Heart left ventricle (tissue), 16 donors: ENCODE measurements around the gene RGS6. TPM values are rescaled to one million over a fixed set of nuclear protein-coding genes. Genes with fewer than 3 reads are reported as not detected.

Experiments
- ATAC-seq, 4 donors: fragments of 200-7000 bp; cut with Tn5 transposase; one replicate each; pipeline ENCODE4 v1.9.1; 2020 to 2022; ENCODE audit warnings: moderate library complexity in 4 of 4, mild to moderate bottlenecking in 3 of 4, moderate number of reproducible peaks in 1 of 4
- DNase-seq, 5 donors: peaks; one replicate each; pipeline ENCODE4 v3.0.0-alpha.2; 2020
- H3K27ac ChIP-seq, 12 donors: fragments of 200-600 bp; sonication (generic) in 4 of 12; one replicate each; pipeline versions ENCODE4 v1.5.0 to v1.8.0; 2016 to 2022; ENCODE audit warnings: mild to moderate bottlenecking in 2 of 12
- H3K27me3 ChIP-seq, 9 donors: fragments of 200-600 bp; sonication (generic) in 2 of 9; one replicate each; pipeline versions ENCODE4 v1.5.1 to v1.8.0; 2016 to 2022; ENCODE audit warnings: mild to moderate bottlenecking in 3 of 9
- H3K36me3 ChIP-seq, 9 donors: fragments of 200-600 bp; sonication (generic) in 2 of 9; one replicate each; pipeline versions ENCODE4 v1.5.0 to v1.8.0; 2018 to 2022; ENCODE audit warnings: mild to moderate bottlenecking in 2 of 9
- H3K4me1 ChIP-seq, 12 donors: fragments of 200-600 bp; sonication (generic) in 4 of 12; one replicate each; pipeline versions ENCODE4 v1.5.0 to v1.8.0; 2016 to 2022; ENCODE audit warnings: mild to moderate bottlenecking in 3 of 12
- H3K4me3 ChIP-seq, 12 donors: fragments of 200-600 bp; sonication (generic) in 4 of 12; one replicate each; pipeline versions ENCODE4 v1.5.0 to v1.8.0; 2017 to 2022; ENCODE audit warnings: mild to moderate bottlenecking in 9 of 12, moderate library complexity in 4 of 12
- H3K9me3 ChIP-seq, 12 donors: fragments of 200-600 bp; sonication (generic) in 4 of 12; one replicate each; pipeline versions ENCODE4 v1.5.0 to v1.8.0; 2016 to 2022; ENCODE audit warnings: mild to moderate bottlenecking in 1 of 12
- CTCF ChIP-seq, 12 donors: fragments of 200-600 bp; sonication (generic) in 4 of 12; IDR thresholded peaks; one replicate each; pipeline versions ENCODE4 v1.5.0 to v1.8.0; 2018 to 2022; ENCODE audit warnings: antibody characterized with exemption in 12 of 12, mild to moderate bottlenecking in 5 of 12
- POLR2A ChIP-seq, 2 donors: fragments of 450-650 bp; IDR thresholded peaks; one replicate each; pipeline ENCODE4 v1.6.1; 2017; ENCODE audit warnings: antibody characterized with exemption in 2 of 2, mild to moderate bottlenecking in 2 of 2, moderate library complexity in 2 of 2
- WGBS, 4 donors: extraction: QIAGEN DNeasy Blood & Tissue Kit in 2 of 4; methylation state at CpG; one replicate each; pipeline versions ENCODE4 v1.1.5 to v1.1.7; 2013 to 2018; 5-methylcytosine and 5-hydroxymethylcytosine counted together
- intact Hi-C, 10 donors: fragments of 100-400 bp; cut with DNase I; formaldehyde crosslinking; loops; one replicate each; pipeline versions ENCODE4 v1.11.1 to v1.14.2; 2022
- polyA plus RNA-seq, 2 donors: library from polyadenylated mRNA; stranded (reverse); fragments of 200-250 nt; gene quantifications; one replicate each; pipeline ENCODE4 v1.2.3, GENCODE V29; 2013
- total RNA-seq, 9 donors: library from RNA; depleted of rRNA in 2 of 9; stranded (reverse); fragments of >200 nt in 2 of 9; fragmentation: NEBNext Ultra II Directional in 3 of 9; extraction: Animal tissue kit (Norgen Biotek cat#: 25700) in 3 of 9; gene quantifications; one replicate each; pipeline versions ENCODE4 v1.1.0 to v1.2.4, GENCODE V29; 2016 to 2023
- donor health status: ischemic (EF 13 %, LVEDD 7.1; RV severe dilation, severe dysfunction).
- donor health status: healthy with polysubstance abuse.
- donor health status: DM: no; HTN: yes; CAD: no.
- donor health status: DM: no; HTN: no; CAD: no.
- donor health status: ischemic (EF 25% LVEDD 6.9; RV normal size, moderate dysfunction).
- donor health status: ischemic (EF 25% LVEDD 5.7; RV mildly dilated, moderate dysfunction).
- donor health status: healthy.
- donor health status: DM: yes; HTN: yes; CAD: no.
- donor health status: ischemic (EF 35%, LVEDD 5.7; RV mildly dilated, moderate dysfunction).
- donor health status: nonischemic (EF 11% LVEDD 7.7; RV severe dilation, severe dysfunction).
- donor health status: DM: yes; HTN: yes; CAD: no.
- donor health status: PGD.
- donor health status: ischemic (EF 29% LVEDD 5.4; RV normal size, mild dysfunction).
- donor health status: nonischemic (EF 23%, LVEDD 6.1; RV moderate dilation, normal function).

Gene RGS6
- total and polyA plus RNA-seq, 11 donors, result 1.3 to 25.4 (median 15.1) TPM

- no peaks in the 10 kb centered on the region for H3K9me3 ChIP-seq
- no peak for TF ChIP-seq POLR2A (IDR thresholded peaks at IDR 0.05)
- TF ChIP-seq CTCF (IDR thresholded peaks at IDR 0.05), result no peak
- DNase-seq, result no peak
- H3K27ac ChIP-seq, result no peak overlapping the region
- peaks cover 0 to 11% (median under 1%) of the 10 kb centered on the region in 12 donors for H3K4me1 ChIP-seq
- ATAC-seq, result no peak
- intact Hi-C loops, result no loop called here
- H3K36me3 ChIP-seq, result no peaks in the 10 kb centered on the region
- no peaks in the 10 kb centered on the region for H3K27me3 ChIP-seq
- WGBS, 4 donors, result 74 to 82% (median 80%) methylated on average over 3 of the region's 3 CpGs
- H3K4me3 ChIP-seq, result no peak overlapping the region
These were observed 186.6 kb downstream of the RGS6 start for GRCh38 chr14:72118841-72119240.

GRCh38 chr14:72120315-72120714, 188.1 kb downstream of the RGS6 start:
- Histone ChIP-seq H3K27ac (no peak overlapping the region), H3K4me1 (peaks cover 0 to 15% (median 2%) of the 10 kb centered on the region in 12 donors), H3K9me3 (no peaks in the 10 kb centered on the region), H3K27me3 (no peaks in the 10 kb centered on the region), H3K4me3 (no peak overlapping the region), H3K36me3 (no peaks in the 10 kb centered on the region)
- 90 to 94% (median 92%) methylated on average over 3 of the region's 3 CpGs for WGBS, 4 donors
- intact Hi-C loops, result no loop called here
- TF ChIP-seq POLR2A (IDR thresholded peaks at IDR 0.05) (no peak), CTCF (IDR thresholded peaks at IDR 0.05) (no peak)
- DNase-seq (no peak), ATAC-seq (no peak)

GRCh38 chr14:72123755-72124154, 191.5 kb downstream of the RGS6 start:
- DNase-seq (no peak), ATAC-seq (no peak)
- no peak overlapping the region for H3K27ac ChIP-seq
- intact Hi-C loops, result no loop called here
- no peaks in the 10 kb centered on the region for H3K27me3 ChIP-seq
- TF ChIP-seq CTCF (IDR thresholded peaks at IDR 0.05), result no peak
- TF ChIP-seq POLR2A (IDR thresholded peaks at IDR 0.05), result no peak
- H3K4me3 ChIP-seq, result no peak overlapping the region
- WGBS, 4 donors, result 53 to 64% (median 57%) methylated on average over 3 of the region's 3 CpGs
- H3K9me3 ChIP-seq, result no peaks in the 10 kb centered on the region
- peaks cover 0 to 6% (median 0%) of the 10 kb centered on the region in 12 donors for H3K4me1 ChIP-seq
- H3K36me3 ChIP-seq, result no peaks in the 10 kb centered on the region

GRCh38 chr14:72124171-72124570, 191.9 kb downstream of the RGS6 start:
- intact Hi-C loops, result no loop called here

More at GRCh38 chr14:72124171-72124570, 191.9 kb downstream of the RGS6 start:
- WGBS, 4 donors, result 63 to 71% (median 63%) methylated on average over 4 of the region's 4 CpGs
- no peak for ATAC-seq
- Histone ChIP-seq H3K4me3 (no peak overlapping the region), H3K36me3 (no peaks in the 10 kb centered on the region), H3K4me1 (peaks cover 0 to 6% (median 0%) of the 10 kb centered on the region in 12 donors), H3K27me3 (no peaks in the 10 kb centered on the region), H3K27ac (no peak overlapping the region), H3K9me3 (no peaks in the 10 kb centered on the region)
- DNase-seq, result no peak
- TF ChIP-seq CTCF (IDR thresholded peaks at IDR 0.05), result no peak
- TF ChIP-seq POLR2A (IDR thresholded peaks at IDR 0.05), result no peak
